Left lobe of liver (tissue), 2 donors: Measurements from ENCODE around the gene NCS1. TPM values are rescaled to one million over a fixed set of nuclear protein-coding genes. Genes with fewer than 3 reads are reported as not detected.
"Not testable (repeated sequence)": the region's sequence is repeated elsewhere in the genome, so short reads cannot be mapped to it uniquely, and the experiment has no call there.

Experiments used
- ATAC-seq: fragments of 200-7000 bp; cut with Tn5 transposase; one replicate; pipeline ENCODE4 v1.9.1; 2020; ENCODE audit warnings: mild to moderate bottlenecking, moderate library complexity
- DNase-seq: peaks from one replicate; pipeline ENCODE4 v3.0.0-alpha.2; 2020; ENCODE audit warnings: low spot score
- total RNA-seq: library from RNA; stranded (reverse); gene quantifications from one replicate; pipeline ENCODE4 v1.2.1, GENCODE V29; 2021
- donor health status: DM: no; HTN: no; CAD: no; lungs with moderate emphysema.
- donor health status: DM: no; HTN: yes; CAD: no.

Gene NCS1
- total RNA-seq, 1 donor from 2014 or later, result 2.5 TPM

GRCh38 chr9:130235558-130236435, 63.6 kb downstream of the NCS1 start:
- DNase-seq (peak; percentile 66), ATAC-seq (peak; percentile 61)

- ATAC-seq, result no peak
- DNase-seq, result no peak
Observed at GRCh38 chr9:130236436-130236985, 64.3 kb downstream of the NCS1 start.

- DNase-seq (no peak), ATAC-seq (no peak)
Observed at GRCh38 chr9:130237076-130237475, 64.9 kb downstream of the NCS1 start.

GRCh38 chr9:130237763-130238524, 65.7 kb downstream of the NCS1 start:
- DNase-seq (no peak), ATAC-seq (no peak)

- ATAC-seq (no peak), DNase-seq (no peak)
Observed at GRCh38 chr9:130239363-130239695, 67.1 kb downstream of the NCS1 start.

GRCh38 chr9:130239741-130240241, 67.6 kb downstream of the NCS1 start:
- no peak for DNase-seq
- peak; percentile 14 for ATAC-seq

- ATAC-seq (peak; percentile 69), DNase-seq (peak; percentile 72)
Observed at GRCh38 chr9:130240410-130241197, 68.4 kb downstream of the NCS1 start.

GRCh38 chr9:130241198-130241535, 69.0 kb downstream of the NCS1 start:
- DNase-seq, result no peak
- no peak for ATAC-seq

GRCh38 chr9:130242270-130243014, 70.2 kb downstream of the NCS1 start:
- ATAC-seq (peak; percentile 81), DNase-seq (peak; percentile 89)

GRCh38 chr9:130243015-130243881, 71.0 kb downstream of the NCS1 start:
- peak; percentile 85 for ATAC-seq
- peak; percentile 87 for DNase-seq

GRCh38 chr9:130243882-130244170, 71.6 kb downstream of the NCS1 start:
- no peak for DNase-seq
- ATAC-seq, result no peak

GRCh38 chr9:130244548-130245165, 72.5 kb downstream of the NCS1 start:
- DNase-seq, result no peak

GRCh38 chr9:130245474-130245873, 73.3 kb downstream of the NCS1 start:
- DNase-seq, result no peak
- no peak for ATAC-seq

More at GRCh38 chr9:130244548-130245165, 72.5 kb downstream of the NCS1 start:
- no peak for ATAC-seq

GRCh38 chr9:130246126-130246525, 73.9 kb downstream of the NCS1 start:
- DNase-seq, result no peak
- no peak for ATAC-seq

- ATAC-seq, result no peak
- peak; percentile 33 for DNase-seq
Observed at GRCh38 chr9:130254747-130255630, 82.8 kb downstream of the NCS1 start.

- ATAC-seq (no peak), DNase-seq (no peak)
Observed at GRCh38 chr9:130255631-130256134, 83.5 kb downstream of the NCS1 start.

- DNase-seq (no peak), ATAC-seq (no peak)
Observed at GRCh38 chr9:130256644-130257043, 84.4 kb downstream of the NCS1 start.

- not testable (repeated sequence) for ATAC-seq, DNase-seq
Observed at GRCh38 chr9:130258137-130258536, 85.9 kb downstream of the NCS1 start.
